Kidney epithelial cell (primary cell): ENCODE data around the gene SHC3. TPM values are rescaled to one million over a fixed set of nuclear protein-coding genes. Genes with fewer than 3 reads are reported as not detected.

ENCODE experiments used
- DNase-seq: peaks from one replicate; pipeline ENCODE4 v3.0.0-alpha.2; 2010; ENCODE audit warnings: low read depth
- H3K27me3 ChIP-seq: 2 replicates; pipeline ENCODE4 v1.6.0; 2011; ENCODE audit warnings: low read length; ENCODE audit not compliant: control insufficient read depth, insufficient read depth
- H3K36me3 ChIP-seq: 2 replicates; pipeline ENCODE4 v1.5.1; 2011; ENCODE audit warnings: low read length; ENCODE audit not compliant: control insufficient read depth, insufficient read depth
- H3K4me3 ChIP-seq: 2 replicates; pipeline ENCODE4 v1.5.1; 2011; ENCODE audit warnings: low read depth, mild to moderate bottlenecking, control low read depth, low read length
- total RNA-seq: library from RNA; depleted of rRNA; stranded (reverse); fragments of >200 nt; gene quantifications from 2 replicates; pipeline ENCODE4 v1.2.3, GENCODE V29; 2015
- TF ChIP-seq, protein P1 (sequence below): IDR thresholded peaks from 2 replicates; pipeline ENCODE4 v1.5.1; 2011; ENCODE audit warnings: mild to moderate bottlenecking, moderate library complexity, low read length, control low read depth, inconsistent platforms; ENCODE audit not compliant: insufficient read depth, poor library complexity, severe bottlenecking

SHC3 gene
- total RNA-seq, 1 donor from 2014 or later = 2.9 TPM

DNA sequence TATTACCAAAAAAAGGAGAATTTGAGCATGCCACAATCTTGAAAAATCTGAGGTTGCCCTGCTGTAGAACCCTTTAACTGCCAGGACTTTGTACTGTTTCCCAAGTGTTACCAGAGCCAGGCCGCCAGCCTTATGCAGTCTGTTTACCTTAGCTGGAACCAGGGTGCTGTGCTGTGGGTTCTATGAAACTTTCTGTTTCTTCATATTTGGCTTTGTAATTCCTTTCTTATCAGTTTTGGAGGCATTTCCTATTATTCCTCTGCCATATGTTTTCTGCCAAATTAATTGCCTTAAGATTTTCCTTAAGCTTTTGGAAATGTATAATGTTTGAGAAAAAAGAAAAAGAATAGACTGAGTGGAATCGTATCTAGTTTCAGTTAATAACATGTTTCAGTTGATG lies 185.3 kb downstream of the SHC3 start:
- Histone ChIP-seq H3K4me3 (no peak overlapping the region), H3K36me3 (no peaks in the 10 kb centered on the region), H3K27me3 (no peaks in the 10 kb centered on the region)
- TF ChIP-seq, protein P1, sequence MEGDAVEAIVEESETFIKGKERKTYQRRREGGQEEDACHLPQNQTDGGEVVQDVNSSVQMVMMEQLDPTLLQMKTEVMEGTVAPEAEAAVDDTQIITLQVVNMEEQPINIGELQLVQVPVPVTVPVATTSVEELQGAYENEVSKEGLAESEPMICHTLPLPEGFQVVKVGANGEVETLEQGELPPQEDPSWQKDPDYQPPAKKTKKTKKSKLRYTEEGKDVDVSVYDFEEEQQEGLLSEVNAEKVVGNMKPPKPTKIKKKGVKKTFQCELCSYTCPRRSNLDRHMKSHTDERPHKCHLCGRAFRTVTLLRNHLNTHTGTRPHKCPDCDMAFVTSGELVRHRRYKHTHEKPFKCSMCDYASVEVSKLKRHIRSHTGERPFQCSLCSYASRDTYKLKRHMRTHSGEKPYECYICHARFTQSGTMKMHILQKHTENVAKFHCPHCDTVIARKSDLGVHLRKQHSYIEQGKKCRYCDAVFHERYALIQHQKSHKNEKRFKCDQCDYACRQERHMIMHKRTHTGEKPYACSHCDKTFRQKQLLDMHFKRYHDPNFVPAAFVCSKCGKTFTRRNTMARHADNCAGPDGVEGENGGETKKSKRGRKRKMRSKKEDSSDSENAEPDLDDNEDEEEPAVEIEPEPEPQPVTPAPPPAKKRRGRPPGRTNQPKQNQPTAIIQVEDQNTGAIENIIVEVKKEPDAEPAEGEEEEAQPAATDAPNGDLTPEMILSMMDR = no peak
- DNase-seq = no peak

GRCh38 chr9:88992556-88992955 lies 186.1 kb downstream of the SHC3 start:
- no peak for DNase-seq
- H3K4me3 ChIP-seq = peak overlapping the region; percentile 71
- H3K27me3 ChIP-seq = no peaks in the 10 kb centered on the region
- TF ChIP-seq, protein P1 = no peak
- H3K36me3 ChIP-seq = no peaks in the 10 kb centered on the region

DNA sequence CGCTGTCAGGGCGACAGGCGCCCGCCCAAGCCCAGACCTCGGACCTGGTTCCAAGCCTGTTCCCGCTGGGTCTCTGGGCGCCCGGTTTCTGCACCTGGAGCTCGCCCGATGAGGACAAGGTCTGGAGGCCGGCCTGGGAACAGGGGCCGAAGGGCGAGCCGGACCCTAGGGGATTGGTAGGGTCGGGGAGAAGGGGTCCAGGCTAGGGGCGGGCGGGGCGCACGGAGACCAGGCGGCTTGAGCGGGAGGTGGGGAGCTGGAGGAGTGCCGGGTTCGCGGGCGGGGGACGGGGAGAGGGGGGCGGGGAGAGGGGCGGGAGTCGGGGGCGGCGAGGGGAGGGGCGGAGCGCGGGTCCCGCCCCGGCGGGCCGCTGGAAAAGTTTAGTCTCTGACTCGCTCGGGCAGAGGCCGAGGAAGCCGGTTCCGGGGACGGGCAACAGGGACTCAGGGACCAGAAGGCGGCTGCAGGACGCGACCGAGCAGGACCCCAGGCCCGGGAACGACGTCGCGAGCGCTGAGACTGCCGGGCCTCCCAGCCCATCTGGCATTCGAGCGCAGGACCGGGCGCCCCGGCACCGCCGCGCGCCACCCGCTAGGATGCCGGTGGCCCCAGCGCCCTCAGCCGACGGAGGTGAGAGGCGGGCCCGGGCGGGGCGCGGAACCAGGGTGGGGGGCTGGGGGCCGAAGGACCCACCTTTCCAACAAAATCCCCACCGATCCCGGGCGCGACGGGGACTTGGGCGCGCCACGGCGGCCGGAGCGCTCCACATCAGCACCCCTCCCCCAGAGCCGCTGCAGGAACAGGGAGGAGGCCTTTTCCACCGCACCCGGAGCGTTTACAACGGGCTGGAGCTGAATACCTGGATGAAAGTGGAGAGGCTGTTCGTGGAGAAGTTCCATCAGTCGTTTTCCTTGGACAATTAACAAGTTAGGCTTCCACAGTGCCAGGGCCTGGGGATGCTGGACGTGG lies 187.3 kb downstream of the SHC3 start, which contains the start of gene S1PR3:
Gene S1PR3 (plus strand): TSS at position 403 of the 969 bp plus-strand sequence. CDS start 9,733 bp downstream, outside the sequence.
- H3K4me3 ChIP-seq = peak within 1 kb of the TSS; percentile 71
- TF ChIP-seq, protein P1 = no peak
- no peaks in the 10 kb centered on the region for H3K27me3 ChIP-seq
- DNase-seq = no peak
- H3K36me3 ChIP-seq = no peaks in the 10 kb centered on the region

- no peaks in the 10 kb centered on the region for H3K27me3 ChIP-seq
- H3K36me3 ChIP-seq = no peaks in the 10 kb centered on the region
- DNase-seq = no peak
- TF ChIP-seq, protein P1 = peak; percentile 20
- peak overlapping the region; percentile 71 for H3K4me3 ChIP-seq
These were observed 187.9 kb downstream of the SHC3 start for GRCh38 chr9:88990729-88991065.

DNA sequence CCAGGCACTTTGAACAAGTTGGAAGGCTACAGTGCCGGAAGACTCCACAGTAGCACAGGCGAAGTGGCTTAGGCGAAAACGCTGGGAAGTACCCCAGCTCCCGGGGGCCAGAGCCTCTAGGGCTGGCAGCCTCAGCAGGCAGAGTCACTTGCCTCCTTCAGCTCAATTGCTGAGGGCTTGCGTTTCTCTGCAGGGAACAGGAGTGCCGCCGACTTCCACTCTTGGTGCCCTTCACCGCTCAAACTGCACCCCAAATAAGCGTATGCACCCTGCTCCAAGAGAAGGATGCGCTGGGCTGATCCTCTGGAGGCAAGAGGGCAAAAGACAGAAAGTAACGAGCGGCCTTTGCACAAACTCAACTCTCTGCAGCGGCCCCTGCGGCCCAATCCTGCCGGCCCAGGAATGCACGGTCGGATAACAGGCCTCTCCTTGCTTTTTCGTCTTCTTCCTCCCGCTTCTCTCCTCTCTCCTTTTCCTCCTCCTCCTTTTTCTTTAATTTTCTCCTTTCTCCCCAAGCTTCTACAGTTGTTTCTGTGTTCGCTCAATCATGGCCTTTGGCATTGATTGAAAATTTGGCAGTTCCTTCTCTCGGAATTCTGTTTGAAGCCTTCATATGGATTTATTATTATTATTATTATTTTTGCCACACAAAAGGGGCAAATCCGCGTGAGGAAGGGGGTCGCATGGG lies 188.4 kb downstream of the SHC3 start:
- no peaks in the 10 kb centered on the region for H3K27me3 ChIP-seq
- H3K4me3 ChIP-seq = no peak overlapping the region
- TF ChIP-seq, protein P1 = no peak

More for the DNA sequence above, 188.4 kb downstream of the SHC3 start:
- DNase-seq = no peak
- H3K36me3 ChIP-seq = no peaks in the 10 kb centered on the region
